HepG2 (cell line): Measurements from ENCODE around the gene IDS. TPM values are rescaled to one million over a fixed set of nuclear protein-coding genes. Genes with fewer than 3 reads are reported as not detected.
A peak's percentile ranks its signal among the peaks of the same experiment; 100 is the strongest.

Source experiments
- KDM2A ChIP-seq: sonication (generic); formaldehyde crosslinking; IDR thresholded peaks from 2 replicates; pipeline ENCODE4 v1.4.0; 2020; ENCODE audit warnings: low read depth, missing genetic modification reagents, borderline replicate concordance
- MTA1 ChIP-seq: sonication (generic); formaldehyde crosslinking; IDR thresholded peaks from 2 replicates; pipeline ENCODE4 v1.4.0; 2020; ENCODE audit warnings: missing genetic modification reagents, mild to moderate bottlenecking, borderline replicate concordance
- SALL1 ChIP-seq: sonication (generic); formaldehyde crosslinking; IDR thresholded peaks from 2 replicates; pipeline ENCODE4 v1.8.0; 2022; ENCODE audit warnings: mild to moderate bottlenecking, missing genetic modification reagents
- SAP130 ChIP-seq: IDR thresholded peaks from 2 replicates; pipeline ENCODE4 v1.6.1; 2016; ENCODE audit warnings: low read depth
- TGIF2 ChIP-seq: IDR thresholded peaks from 2 replicates; pipeline ENCODE4 v1.6.1; 2016; ENCODE audit warnings: control low read depth, missing compliant biosample characterization
- ZBTB20 ChIP-seq: sonication (generic); formaldehyde crosslinking; IDR thresholded peaks from 2 replicates; pipeline ENCODE4 v1.8.1; 2023; ENCODE audit warnings: missing genetic modification reagents, low read depth, mild to moderate bottlenecking, borderline replicate concordance
- ZBTB3 ChIP-seq: sonication (generic); formaldehyde crosslinking; IDR thresholded peaks from 2 replicates; pipeline ENCODE4 v1.4.0; 2020; ENCODE audit warnings: low read depth, mild to moderate bottlenecking, moderate library complexity, missing genetic modification reagents, borderline replicate concordance
- ZBTB38 ChIP-seq: sonication (generic); formaldehyde crosslinking; IDR thresholded peaks from 2 replicates; pipeline ENCODE4 v1.5.1; 2020; ENCODE audit warnings: mild to moderate bottlenecking, missing genetic modification reagents
- ZBTB8A ChIP-seq: sonication (generic); formaldehyde crosslinking; IDR thresholded peaks from 2 replicates; pipeline ENCODE4 v1.4.0; 2020; ENCODE audit warnings: mild to moderate bottlenecking, low read depth, missing genetic modification reagents, borderline replicate concordance
- ZFP36 ChIP-seq: fragments of 150-350 bp; IDR thresholded peaks from 2 replicates; pipeline ENCODE4 v1.6.1; 2018; ENCODE audit warnings: borderline replicate concordance, low read length, low read depth; ENCODE audit not compliant: partially characterized antibody
- ZNF607 ChIP-seq: sonication (generic); formaldehyde crosslinking; IDR thresholded peaks from 2 replicates; pipeline ENCODE4 v1.5.1; 2020; ENCODE audit warnings: missing genetic modification reagents, mild to moderate bottlenecking, borderline replicate concordance
- ZNF891 ChIP-seq: sonication (generic); formaldehyde crosslinking; IDR thresholded peaks from 2 replicates; pipeline ENCODE4 v1.5.0; 2020; ENCODE audit warnings: mild to moderate bottlenecking, missing genetic modification reagents
- polyA plus RNA-seq, 8 experiments: library from polyadenylated mRNA; depleted of rRNA in 3 of 8; stranded (reverse) in 7 of 8; unstranded in 1 of 8; fragments of >200 nt; fragmentation: Illumina TruSeq in 4 of 8; extraction: Trizol in 4 of 8; gene quantifications; 2 replicates each; pipeline versions ENCODE4 v1.2.1 to v1.2.3, GENCODE V29; 2011 to 2016; ENCODE audit warnings: low read depth in 4 of 8, missing spikeins in 1 of 8, mixed read lengths in 1 of 8; ENCODE audit not compliant: insufficient read depth in 1 of 8
- total RNA-seq, 5 experiments: library from RNA; depleted of rRNA; stranded (reverse); fragments of >200 nt; fragmentation: Illumina TruSeq; extraction: Trizol; gene quantifications; 2 replicates each; pipeline ENCODE4 v1.2.3, GENCODE V29; 2016; ENCODE audit warnings: low read depth in 1 of 5
- TF ChIP-seq, protein P1 (sequence below): sonication (generic); formaldehyde crosslinking; IDR thresholded peaks from 2 replicates; pipeline ENCODE4 v1.5.1; 2020; ENCODE audit warnings: mild to moderate bottlenecking, moderate library complexity, missing genetic modification reagents
- TF ChIP-seq, protein P2 (sequence below), 2 experiments: fragments of 450-650 bp in 1 of 2; sonication (generic) in 1 of 2; formaldehyde crosslinking; IDR thresholded peaks; 2 replicates each; pipeline versions ENCODE4 v1.5.0 to v1.8.0; 2020 to 2022; ENCODE audit warnings: mild to moderate bottlenecking in 1 of 2, missing genetic modification reagents in 1 of 2
- TF ChIP-seq, protein P3 (sequence below): IDR thresholded peaks from 2 replicates; pipeline ENCODE4 v1.6.1; 2016; ENCODE audit warnings: missing biosample characterization, missing genetic modification reagents, low read depth
- TF ChIP-seq, protein P4 (sequence below): sonication (generic); formaldehyde crosslinking; IDR thresholded peaks from 2 replicates; pipeline ENCODE4 v1.5.1; 2020; ENCODE audit warnings: mild to moderate bottlenecking, missing genetic modification reagents, moderate library complexity

IDS gene
- total and polyA plus RNA-seq, 2 of the 13 experiments (the other 11 are each of a cell fraction or from before 2014, with no cell fraction given), result 2.2 to 11.9 TPM

DNA sequence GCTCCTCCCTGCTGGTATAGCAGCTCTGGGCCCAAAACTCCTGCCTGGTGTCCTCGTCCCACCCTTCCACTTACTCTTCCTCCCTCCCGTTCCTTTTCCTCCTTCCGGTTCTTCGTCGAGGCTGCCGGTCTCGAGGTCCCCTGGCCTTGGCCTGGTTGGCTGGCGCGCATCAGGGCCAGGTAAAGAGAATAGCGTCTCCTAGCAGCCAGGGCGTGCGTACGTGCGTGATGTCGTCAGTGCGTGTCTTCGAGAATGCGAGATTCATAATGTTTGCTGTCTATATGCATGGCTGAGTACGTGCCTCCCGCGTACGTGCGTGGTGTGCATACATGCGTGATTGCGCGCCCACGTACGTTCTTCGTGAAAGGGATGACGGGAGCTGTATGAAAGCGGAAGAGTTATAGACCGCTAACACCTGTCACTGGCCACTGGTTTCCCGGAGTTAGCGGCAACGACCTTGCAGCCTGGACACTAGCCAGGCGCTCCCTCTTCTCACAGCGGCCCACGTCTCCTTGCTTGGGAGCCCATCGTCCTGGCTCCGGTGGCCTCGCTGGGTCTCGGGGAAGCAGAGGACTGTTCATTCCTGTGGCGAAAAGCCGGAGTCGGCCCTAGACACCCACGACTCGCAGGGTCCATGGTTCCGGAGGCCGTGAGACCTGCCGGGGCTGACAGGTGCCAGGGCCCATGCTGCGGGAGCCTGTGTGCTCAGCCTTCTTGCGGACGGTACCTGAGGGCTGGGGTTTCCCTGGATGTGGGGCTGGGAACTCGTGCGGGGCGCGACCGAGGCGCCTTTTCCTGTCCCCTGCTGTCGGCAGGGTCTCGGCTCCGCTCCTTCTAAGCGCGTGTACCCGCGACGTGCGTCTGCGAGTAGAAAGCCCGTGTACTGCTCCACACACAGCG lies 35.8 kb upstream of the IDS start, which contains the start of gene EOLA1 (continued):
- TF ChIP-seq, protein P1, sequence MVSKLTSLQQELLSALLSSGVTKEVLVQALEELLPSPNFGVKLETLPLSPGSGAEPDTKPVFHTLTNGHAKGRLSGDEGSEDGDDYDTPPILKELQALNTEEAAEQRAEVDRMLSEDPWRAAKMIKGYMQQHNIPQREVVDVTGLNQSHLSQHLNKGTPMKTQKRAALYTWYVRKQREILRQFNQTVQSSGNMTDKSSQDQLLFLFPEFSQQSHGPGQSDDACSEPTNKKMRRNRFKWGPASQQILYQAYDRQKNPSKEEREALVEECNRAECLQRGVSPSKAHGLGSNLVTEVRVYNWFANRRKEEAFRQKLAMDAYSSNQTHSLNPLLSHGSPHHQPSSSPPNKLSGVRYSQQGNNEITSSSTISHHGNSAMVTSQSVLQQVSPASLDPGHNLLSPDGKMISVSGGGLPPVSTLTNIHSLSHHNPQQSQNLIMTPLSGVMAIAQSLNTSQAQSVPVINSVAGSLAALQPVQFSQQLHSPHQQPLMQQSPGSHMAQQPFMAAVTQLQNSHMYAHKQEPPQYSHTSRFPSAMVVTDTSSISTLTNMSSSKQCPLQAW (CRISPR knock-in tag), result 0 out of 2 replicates have a peak, but pooled peaks have one; percentile 19
- TF ChIP-seq, protein P2, sequence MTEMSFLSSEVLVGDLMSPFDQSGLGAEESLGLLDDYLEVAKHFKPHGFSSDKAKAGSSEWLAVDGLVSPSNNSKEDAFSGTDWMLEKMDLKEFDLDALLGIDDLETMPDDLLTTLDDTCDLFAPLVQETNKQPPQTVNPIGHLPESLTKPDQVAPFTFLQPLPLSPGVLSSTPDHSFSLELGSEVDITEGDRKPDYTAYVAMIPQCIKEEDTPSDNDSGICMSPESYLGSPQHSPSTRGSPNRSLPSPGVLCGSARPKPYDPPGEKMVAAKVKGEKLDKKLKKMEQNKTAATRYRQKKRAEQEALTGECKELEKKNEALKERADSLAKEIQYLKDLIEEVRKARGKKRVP (CRISPR knock-in tag; IDR thresholded peaks at IDR 0.05), result peak in 1 of 2 experiments; percentile 45; a peak in 1 of 4 replicates
- peak; percentile 31; the same call in 1 of the 2 replicates for TF ChIP-seq KDM2A (CRISPR knock-in tag)
- 0 out of 2 replicates have a peak, but pooled peaks have one; percentile 23 for TF ChIP-seq ZBTB38 (CRISPR knock-in tag)
- peak; percentile 95 for TF ChIP-seq SAP130
- TF ChIP-seq SALL1 (CRISPR knock-in tag), result peak; percentile 59
- TF ChIP-seq ZNF891 (CRISPR knock-in tag), result no peak
- no peak for TF ChIP-seq ZBTB8A (CRISPR knock-in tag)
- no peak for TF ChIP-seq ZBTB3
- TF ChIP-seq, protein P3, sequence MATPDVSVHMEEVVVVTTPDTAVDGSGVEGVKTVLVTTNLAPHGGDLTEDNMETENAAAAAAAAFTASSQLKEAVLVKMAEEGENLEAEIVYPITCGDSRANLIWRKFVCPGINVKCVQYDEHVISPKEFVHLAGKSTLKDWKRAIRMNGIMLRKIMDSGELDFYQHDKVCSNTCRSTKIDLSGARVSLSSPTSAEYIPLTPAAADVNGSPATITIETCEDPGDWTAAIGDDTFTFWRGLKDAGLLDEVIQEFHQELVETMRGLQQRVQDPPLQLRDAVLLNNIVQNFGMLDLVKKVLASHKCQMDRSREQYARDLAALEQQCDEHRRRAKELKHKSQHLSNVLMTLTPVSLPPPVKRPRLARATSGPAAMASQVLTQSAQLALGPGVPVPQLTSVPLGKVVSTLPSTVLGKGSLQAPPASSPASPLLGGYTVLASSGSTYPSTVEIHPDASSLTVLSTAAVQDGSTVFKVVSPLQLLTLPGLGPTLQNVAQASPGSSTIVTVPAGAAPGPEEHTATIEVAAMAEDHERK, result peak; percentile 98
- peak; percentile 68; the same call in 1 of the 2 replicates for TF ChIP-seq TGIF2 (CRISPR knock-in tag)
- TF ChIP-seq, protein P4, sequence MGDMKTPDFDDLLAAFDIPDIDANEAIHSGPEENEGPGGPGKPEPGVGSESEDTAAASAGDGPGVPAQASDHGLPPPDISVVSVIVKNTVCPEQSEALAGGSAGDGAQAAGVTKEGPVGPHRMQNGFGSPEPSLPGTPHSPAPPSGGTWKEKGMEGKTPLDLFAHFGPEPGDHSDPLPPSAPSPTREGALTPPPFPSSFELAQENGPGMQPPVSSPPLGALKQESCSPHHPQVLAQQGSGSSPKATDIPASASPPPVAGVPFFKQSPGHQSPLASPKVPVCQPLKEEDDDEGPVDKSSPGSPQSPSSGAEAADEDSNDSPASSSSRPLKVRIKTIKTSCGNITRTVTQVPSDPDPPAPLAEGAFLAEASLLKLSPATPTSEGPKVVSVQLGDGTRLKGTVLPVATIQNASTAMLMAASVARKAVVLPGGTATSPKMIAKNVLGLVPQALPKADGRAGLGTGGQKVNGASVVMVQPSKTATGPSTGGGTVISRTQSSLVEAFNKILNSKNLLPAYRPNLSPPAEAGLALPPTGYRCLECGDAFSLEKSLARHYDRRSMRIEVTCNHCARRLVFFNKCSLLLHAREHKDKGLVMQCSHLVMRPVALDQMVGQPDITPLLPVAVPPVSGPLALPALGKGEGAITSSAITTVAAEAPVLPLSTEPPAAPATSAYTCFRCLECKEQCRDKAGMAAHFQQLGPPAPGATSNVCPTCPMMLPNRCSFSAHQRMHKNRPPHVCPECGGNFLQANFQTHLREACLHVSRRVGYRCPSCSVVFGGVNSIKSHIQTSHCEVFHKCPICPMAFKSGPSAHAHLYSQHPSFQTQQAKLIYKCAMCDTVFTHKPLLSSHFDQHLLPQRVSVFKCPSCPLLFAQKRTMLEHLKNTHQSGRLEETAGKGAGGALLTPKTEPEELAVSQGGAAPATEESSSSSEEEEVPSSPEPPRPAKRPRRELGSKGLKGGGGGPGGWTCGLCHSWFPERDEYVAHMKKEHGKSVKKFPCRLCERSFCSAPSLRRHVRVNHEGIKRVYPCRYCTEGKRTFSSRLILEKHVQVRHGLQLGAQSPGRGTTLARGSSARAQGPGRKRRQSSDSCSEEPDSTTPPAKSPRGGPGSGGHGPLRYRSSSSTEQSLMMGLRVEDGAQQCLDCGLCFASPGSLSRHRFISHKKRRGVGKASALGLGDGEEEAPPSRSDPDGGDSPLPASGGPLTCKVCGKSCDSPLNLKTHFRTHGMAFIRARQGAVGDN (CRISPR knock-in tag), result peak; percentile 88
- TF ChIP-seq ZBTB20 (CRISPR knock-in tag), result 0 out of 2 replicates have a peak, but pooled peaks have one; percentile 67
- no peak for TF ChIP-seq ZFP36
- TF ChIP-seq MTA1 (CRISPR knock-in tag), result 0 out of 2 replicates have a peak, but pooled peaks have one; percentile 10
- 0 out of 2 replicates have a peak, but pooled peaks have one; percentile 54 for TF ChIP-seq ZNF607 (CRISPR knock-in tag)
